B cell (primary cell): ENCODE measurements around the gene BRF1. TPM values are rescaled to one million over a fixed set of nuclear protein-coding genes. Genes with fewer than 3 reads are reported as not detected.

Experiments
- ATAC-seq: fragments of 200-7000 bp; cut with Tn5 transposase; one replicate; pipeline ENCODE4 v1.10.0; 2021; ENCODE audit warnings: low read depth, mild to moderate bottlenecking, moderate number of reproducible peaks, moderate library complexity
- CTCF ChIA-PET: fragments of 350-600 bp; sonication (Branson Sonifier 250); formaldehyde crosslinking; loops from one replicate; lab custom pipeline; 2021; ENCODE audit warnings: antibody characterized with exemption, inconsistent platforms; lab: Charles Lee
- POLR2A ChIA-PET: fragments of 350-600 bp; sonication (Branson Sonifier 250); formaldehyde crosslinking; loops from one replicate; lab custom pipeline; 2021; ENCODE audit warnings: antibody characterized with exemption; lab: Charles Lee
- DNase-seq: peaks from one replicate; pipeline ENCODE4 v3.0.0; 2013
- H2AFZ ChIP-seq: 2 replicates; pipeline ENCODE4 v1.6.1; 2012; ENCODE audit warnings: mild to moderate bottlenecking, low read depth, low read length; ENCODE audit not compliant: insufficient read depth, poor library complexity, severe bottlenecking
- H3K27ac ChIP-seq, 2 donors: 1 replicate in 1 of 2; 2 replicates in 1 of 2; pipeline ENCODE4 v1.5.1; 2012 to 2013; ENCODE audit warnings: low read length in 2 of 2, mild to moderate bottlenecking in 2 of 2, moderate library complexity in 1 of 2
- H3K27me3 ChIP-seq, 4 experiments: fragments of 200-600 bp in 1 of 4; sonication (generic) in 1 of 4; replicated peaks in 1 of 4; 1 replicate in 2 of 4; 2 replicates in 2 of 4; pipeline versions ENCODE4 v1.6.1 to v1.7.0; 2013 to 2016; ENCODE audit warnings: low read length in 3 of 4, mild to moderate bottlenecking in 2 of 4, mixed read lengths in 1 of 4, moderate library complexity in 1 of 4; ENCODE audit not compliant: insufficient read depth in 4 of 4, control insufficient read depth in 3 of 4; ENCODE audit errors: control extremely low read depth in 1 of 4
- H3K36me3 ChIP-seq, 2 experiments: replicated peaks in 1 of 2; 1 replicate in 1 of 2; 2 replicates in 1 of 2; pipeline versions ENCODE4 v1.6.1 to v1.7.1; 2013; ENCODE audit warnings: low read length in 1 of 2; ENCODE audit not compliant: insufficient read depth in 2 of 2, control insufficient read depth in 1 of 2; ENCODE audit errors: control extremely low read depth in 1 of 2, extremely low read depth in 1 of 2
- H3K4me1 ChIP-seq, 2 donors: fragments of 200-600 bp in 1 of 2; sonication (generic) in 1 of 2; 1 replicate in 1 of 2; 2 replicates in 1 of 2; pipeline versions ENCODE4 v1.5.1 to v1.6.1; 2013 to 2017; ENCODE audit warnings: low read length in 2 of 2; ENCODE audit not compliant: control insufficient read depth in 2 of 2, insufficient read depth in 2 of 2
- H3K4me2 ChIP-seq: replicated peaks from 2 replicates; pipeline ENCODE3; 2012; ENCODE audit warnings: mild to moderate bottlenecking, low read depth, low read length; ENCODE audit not compliant: poor library complexity, severe bottlenecking
- H3K4me3 ChIP-seq, 5 experiments: fragments of 200-600 bp in 1 of 5; sonication (generic) in 1 of 5; 1 replicate in 3 of 5; 2 replicates in 2 of 5; pipeline versions ENCODE4 v1.5.1 to v1.7.0; 2011 to 2016; ENCODE audit warnings: low read length in 4 of 5, mild to moderate bottlenecking in 4 of 5, low read depth in 2 of 5, control low read depth in 1 of 5, moderate library complexity in 1 of 5; ENCODE audit not compliant: insufficient read depth in 1 of 5; ENCODE audit errors: control extremely low read depth in 1 of 5, extremely low read depth in 1 of 5
- H3K79me2 ChIP-seq: fragments of 200-600 bp; sonication (generic); one replicate; pipeline ENCODE4 v1.6.0; 2016; ENCODE audit warnings: low read length; ENCODE audit not compliant: control insufficient read depth, insufficient read depth
- H3K9ac ChIP-seq: fragments of 200-600 bp; sonication (generic); 2 replicates; pipeline ENCODE4 v1.6.1; 2017; ENCODE audit warnings: mild to moderate bottlenecking, low read length, moderate library complexity
- H3K9me3 ChIP-seq, 3 donors: one replicate each; pipeline versions ENCODE4 v1.6.1 to v1.7.1; 2013; ENCODE audit warnings: low read length in 2 of 3; ENCODE audit not compliant: control insufficient read depth in 2 of 3, insufficient read depth in 1 of 3; ENCODE audit errors: control extremely low read depth in 1 of 3
- H4K20me1 ChIP-seq: 2 replicates; pipeline ENCODE4 v1.6.0; 2012; ENCODE audit warnings: mild to moderate bottlenecking, low read length; ENCODE audit not compliant: insufficient read depth, control insufficient read depth, poor library complexity, severe bottlenecking
- H3K27ac Mint-ChIP-seq: one replicate; pipeline ENCODE4 v1.8.0; 2021; ENCODE audit warnings: mixed read lengths
- H3K27me3 Mint-ChIP-seq: one replicate; pipeline ENCODE4 v1.8.0; 2021; ENCODE audit warnings: mixed read lengths
- H3K4me1 Mint-ChIP-seq: one replicate; pipeline ENCODE4 v1.8.0; 2021; ENCODE audit warnings: mixed read lengths
- H3K4me3 Mint-ChIP-seq: one replicate; pipeline ENCODE4 v1.8.0; 2021; ENCODE audit warnings: mixed read lengths
- H3K9me3 Mint-ChIP-seq: one replicate; pipeline ENCODE4 v1.8.0; 2022; ENCODE audit warnings: mixed read lengths; ENCODE audit not compliant: insufficient read depth
- CTCF ChIP-seq: fragments of 200-600 bp; IDR thresholded peaks from one replicate; pipeline ENCODE4 v1.8.0; 2022; ENCODE audit warnings: antibody characterized with exemption, mild to moderate bottlenecking
- EZH2 ChIP-seq: IDR thresholded peaks from 2 replicates; pipeline ENCODE4 v1.6.1; 2012; ENCODE audit warnings: borderline replicate concordance, low read depth, mild to moderate bottlenecking, moderate library complexity, low read length; ENCODE audit not compliant: insufficient read depth, poor library complexity, severe bottlenecking
- WGBS: methylation state at CpG from one replicate; pipeline ENCODE4 v1.1.5; 2013; ENCODE audit warnings: missing lambda C conversion rate; ENCODE audit not compliant: insufficient coverage; 5-methylcytosine and 5-hydroxymethylcytosine counted together
- intact Hi-C: fragments of 100-400 bp; cut with micrococcal nuclease; formaldehyde crosslinking; loops from one replicate; pipeline ENCODE4 v1.10.0; 2022
- polyA plus RNA-seq: library from polyadenylated mRNA; depleted of rRNA; stranded (reverse); fragments of >200 nt; gene quantifications from 2 replicates; pipeline ENCODE4 v1.2.3, GENCODE V29; 2012
- total RNA-seq, 2 donors: library from RNA; stranded (reverse); fragments of 120-200 nt in 1 of 2; gene quantifications; 1 replicate in 1 of 2; 2 replicates in 1 of 2; pipeline versions ENCODE4 v1.2.3 to v1.2.4, GENCODE V29; 2013 to 2022

Gene BRF1
- total and polyA plus RNA-seq, 2 donors (not counting 1 experiment from before 2014, with no cell fraction given) = 24.5 to 55.8 TPM

DNA sequence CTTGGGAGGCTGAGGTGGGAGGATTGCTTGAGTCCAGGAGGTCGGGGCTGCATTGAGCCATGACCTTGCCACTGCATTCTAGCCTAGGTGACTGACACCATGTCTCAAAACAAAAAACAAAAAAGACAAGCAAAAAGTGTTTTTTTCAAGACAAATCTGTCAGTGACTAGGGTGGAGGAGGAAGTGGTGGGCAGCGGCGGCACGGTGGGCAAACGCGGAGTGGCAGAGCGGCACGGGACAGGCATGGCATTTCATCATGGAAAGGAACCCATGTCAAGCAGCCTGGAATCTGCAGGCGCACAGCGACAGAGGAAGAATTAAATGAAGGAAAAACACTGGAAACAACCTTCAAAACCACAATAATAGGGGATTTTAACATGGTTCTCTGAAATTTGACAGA is 56.5 kb downstream of the BRF1 start:
- Histone ChIP-seq H2AFZ (no peak overlapping the region), H3K27ac (no peak overlapping the region), H3K4me2 (no peak overlapping the region), H3K4me1 (peaks cover 10 to 11% of the 10 kb centered on the region in 2 donors), H3K27me3 (no peaks in the 10 kb centered on the region), H4K20me1 (peaks cover 32% of the 10 kb centered on the region), H3K4me3 (no peak overlapping the region), H3K9ac (no peak overlapping the region), H3K9me3 (no peaks in the 10 kb centered on the region), H3K36me3 (peaks cover 0 to 4% of the 10 kb centered on the region in 2 experiments), H3K79me2 (peaks cover 56% of the 10 kb centered on the region)
- TF ChIP-seq CTCF (no peak), EZH2 (no peak)
- DNase-seq (no peak), ATAC-seq (no peak)
- Mint-ChIP-seq H3K9me3 (no peaks in the 10 kb centered on the region), H3K27ac (no peak overlapping the region), H3K4me1 (peaks cover 22% of the 10 kb centered on the region), H3K27me3 (no peaks in the 10 kb centered on the region), H3K4me3 (no peak overlapping the region)
- intact Hi-C loops = no loop called here
- POLR2A ChIA-PET = no interaction called here
- 98% methylated on average over 6 of the region's 10 CpGs for WGBS
- CTCF ChIA-PET = no interaction called here

DNA sequence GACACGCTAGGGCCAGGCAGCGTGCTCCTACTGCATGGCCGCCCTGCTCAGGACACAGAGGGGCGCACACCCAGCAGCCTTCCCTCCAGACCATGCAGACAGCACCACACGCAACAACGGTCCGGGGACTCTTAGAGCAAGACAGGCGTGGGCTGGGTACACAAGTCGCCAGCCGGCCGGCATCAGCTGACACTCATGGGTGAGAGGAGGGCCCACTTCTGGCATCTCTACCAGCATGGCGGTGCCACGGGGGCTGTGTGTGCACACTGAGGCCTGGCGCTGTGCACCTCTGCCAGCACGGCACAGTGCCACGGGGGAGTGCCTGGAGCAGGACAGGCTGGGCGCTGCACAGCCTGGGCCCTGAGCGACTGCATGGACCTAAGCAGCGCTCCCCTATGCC is 59.2 kb downstream of the BRF1 start:
- peaks cover 20% of the 10 kb centered on the region for H4K20me1 ChIP-seq
- no peak for TF ChIP-seq EZH2
- TF ChIP-seq CTCF = no peak
- H3K27ac ChIP-seq = no peak overlapping the region
- intact Hi-C loops = no loop called here
- Mint-ChIP-seq H3K9me3 (no peaks in the 10 kb centered on the region), H3K4me1 (peaks cover 11% of the 10 kb centered on the region), H3K4me3 (no peak overlapping the region), H3K27ac (no peak overlapping the region), H3K27me3 (no peaks in the 10 kb centered on the region)
- ChIA-PET POLR2A (no interaction called here), CTCF (no interaction called here)
- no peak overlapping the region for H3K4me2 ChIP-seq
- H3K9ac ChIP-seq = no peak overlapping the region
- ATAC-seq (no peak), DNase-seq (no peak)
- H3K4me1 ChIP-seq = no peaks in the 10 kb centered on the region
- H3K4me3 ChIP-seq = no peak overlapping the region
- no peaks in the 10 kb centered on the region for H3K27me3 ChIP-seq
- no peak overlapping the region for H2AFZ ChIP-seq
- H3K9me3 ChIP-seq = no peaks in the 10 kb centered on the region
- H3K36me3 ChIP-seq = peaks cover 0 to 4% of the 10 kb centered on the region in 2 experiments
- WGBS = 99% methylated on average over 19 of the region's 19 CpGs
- H3K79me2 ChIP-seq = peaks cover 44% of the 10 kb centered on the region
